HG02870 (cell line): ENCODE data around the gene FAM83E.
"Not testable (repeated sequence)": the region's sequence is repeated elsewhere in the genome, so short reads cannot be mapped to it uniquely, and the experiment has no call there.

Experiments
- ATAC-seq: cut with Tn5 transposase; IDR thresholded peaks from one replicate; pipeline ENCODE4 v1.9.1; 2021; ENCODE audit warnings: mild to moderate bottlenecking, moderate library complexity; ENCODE audit not compliant: unreplicated experiment

The FAM83E gene

DNA sequence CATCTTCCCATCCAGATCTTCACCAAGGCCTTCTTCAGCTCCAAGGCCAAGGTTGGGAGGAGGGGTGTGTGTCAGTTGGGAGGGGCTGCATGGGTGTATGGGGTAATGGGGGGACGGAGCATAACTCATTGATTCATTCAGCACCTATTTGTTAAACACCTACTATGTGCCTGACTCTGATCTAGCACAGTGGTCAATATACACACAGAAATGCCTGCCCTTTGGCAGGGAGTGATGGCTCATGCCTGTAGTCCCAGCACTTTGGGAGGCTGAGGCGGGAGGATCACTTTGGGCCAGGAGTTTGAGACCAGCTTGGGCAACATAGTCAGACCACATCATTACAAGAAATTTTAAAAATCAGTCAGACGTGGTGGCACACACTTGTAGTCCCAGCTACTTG, 27.5 kb downstream of the FAM83E start:
- ATAC-seq = no peak

DNA sequence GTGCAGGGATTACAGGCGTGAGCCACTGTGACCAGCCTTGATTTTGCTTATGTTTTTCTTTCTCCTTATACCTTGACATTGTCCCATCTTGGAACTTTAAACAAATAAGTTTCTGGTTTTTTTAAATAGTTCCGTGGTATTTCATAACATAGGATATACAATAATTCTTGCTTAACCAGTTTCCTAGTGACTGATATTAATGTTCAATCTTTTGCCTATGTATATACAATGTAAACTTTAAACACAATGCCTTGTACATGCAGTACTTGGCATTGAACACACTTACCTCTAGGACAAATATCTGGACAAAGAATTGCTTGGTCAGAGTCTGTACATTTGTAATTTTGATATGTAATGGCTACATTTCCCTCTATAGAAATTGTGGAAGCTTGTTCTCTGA, 32.7 kb downstream of the FAM83E start:
- ATAC-seq = no peak

DNA sequence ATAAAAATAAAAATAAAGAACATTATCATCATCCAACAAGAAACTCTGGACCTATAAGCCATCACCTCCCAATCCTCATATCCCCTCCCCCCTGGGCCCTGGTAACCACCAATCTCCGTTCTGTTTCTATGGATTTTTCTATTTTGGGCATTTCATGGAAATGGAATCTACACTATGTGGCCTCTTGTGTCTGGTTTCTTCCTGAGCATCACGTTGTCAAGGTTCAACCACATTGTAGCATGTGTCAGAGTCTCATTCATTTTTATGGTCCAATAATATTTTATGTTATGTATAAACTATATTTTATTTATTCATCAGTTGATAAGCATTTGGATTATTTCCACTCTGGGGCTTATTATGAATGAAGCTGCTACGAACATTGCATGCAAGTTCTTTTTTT, 36.0 kb downstream of the FAM83E start:
- no peak for ATAC-seq

DNA sequence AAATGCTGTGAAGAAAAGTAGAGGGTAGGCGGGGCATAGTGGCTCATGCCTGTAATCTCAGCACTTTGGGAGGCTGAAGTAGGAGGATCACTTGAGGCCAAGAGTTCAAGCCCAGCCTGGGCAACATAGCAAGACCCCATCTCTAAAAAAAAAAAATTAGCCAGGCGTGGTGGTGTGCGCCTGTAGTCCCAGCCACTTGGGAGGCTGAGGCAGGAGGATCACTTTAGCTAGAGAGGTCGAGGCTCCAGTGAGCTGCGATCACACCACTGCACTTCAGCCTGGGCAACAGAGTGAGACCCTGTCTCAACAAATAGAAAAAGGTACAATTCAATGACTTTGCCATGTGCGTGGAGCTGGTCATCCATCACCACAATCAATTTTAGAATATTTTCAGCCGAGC, 37.0 kb downstream of the FAM83E start:
- ATAC-seq = not testable (repeated sequence)

DNA sequence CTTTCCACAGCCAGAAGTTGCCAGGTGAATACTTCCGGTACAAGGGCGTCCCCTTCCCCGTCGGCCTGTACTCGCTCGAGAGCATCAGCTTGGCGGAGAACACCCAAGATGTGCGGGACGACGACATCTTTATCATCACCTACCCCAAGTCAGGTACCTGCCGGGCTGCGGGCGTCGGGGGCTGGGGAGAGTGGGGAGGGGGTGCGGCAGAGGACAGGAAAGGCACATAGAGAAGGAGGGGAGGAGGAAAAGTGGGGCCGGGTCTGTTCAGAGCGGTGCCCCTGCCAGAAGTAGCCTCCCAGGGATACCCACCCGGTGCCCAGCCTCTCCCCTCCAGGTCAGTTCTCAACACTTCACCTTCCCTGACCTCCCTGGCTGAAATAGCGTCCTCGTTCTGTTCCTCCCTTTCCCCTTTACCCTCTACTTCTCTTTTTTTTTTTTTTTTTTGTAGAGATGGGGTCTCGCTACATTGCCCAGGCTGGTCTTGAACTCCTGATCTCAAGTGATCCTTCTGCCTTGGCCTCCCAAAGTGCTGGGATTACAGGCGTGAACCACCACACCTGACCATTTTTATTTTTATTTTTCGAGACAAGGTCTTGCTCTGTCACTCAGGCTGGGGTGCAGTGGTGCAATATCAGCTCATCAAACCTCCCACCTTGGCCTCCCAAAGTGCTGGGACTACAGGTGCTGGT, 38.8 kb downstream of the FAM83E start:
- no peak for ATAC-seq

DNA sequence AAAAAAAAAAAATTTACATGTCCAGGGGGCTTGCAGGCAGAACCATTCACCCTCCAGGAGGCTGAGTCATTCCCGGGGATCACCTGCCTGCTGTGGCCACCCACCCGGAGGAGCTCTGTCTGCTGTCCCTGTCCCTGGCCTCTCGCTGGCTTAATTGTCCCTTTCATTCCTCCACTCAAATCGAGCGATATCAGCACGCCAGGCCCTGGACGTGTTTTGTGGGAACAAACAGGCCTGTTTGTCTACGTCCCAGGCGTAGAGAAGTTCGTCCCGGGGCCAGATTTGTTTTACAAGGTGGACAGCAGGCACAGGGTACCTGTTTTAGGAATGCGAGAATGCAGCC, 41.7 kb downstream of the FAM83E start:
- ATAC-seq = no peak

DNA sequence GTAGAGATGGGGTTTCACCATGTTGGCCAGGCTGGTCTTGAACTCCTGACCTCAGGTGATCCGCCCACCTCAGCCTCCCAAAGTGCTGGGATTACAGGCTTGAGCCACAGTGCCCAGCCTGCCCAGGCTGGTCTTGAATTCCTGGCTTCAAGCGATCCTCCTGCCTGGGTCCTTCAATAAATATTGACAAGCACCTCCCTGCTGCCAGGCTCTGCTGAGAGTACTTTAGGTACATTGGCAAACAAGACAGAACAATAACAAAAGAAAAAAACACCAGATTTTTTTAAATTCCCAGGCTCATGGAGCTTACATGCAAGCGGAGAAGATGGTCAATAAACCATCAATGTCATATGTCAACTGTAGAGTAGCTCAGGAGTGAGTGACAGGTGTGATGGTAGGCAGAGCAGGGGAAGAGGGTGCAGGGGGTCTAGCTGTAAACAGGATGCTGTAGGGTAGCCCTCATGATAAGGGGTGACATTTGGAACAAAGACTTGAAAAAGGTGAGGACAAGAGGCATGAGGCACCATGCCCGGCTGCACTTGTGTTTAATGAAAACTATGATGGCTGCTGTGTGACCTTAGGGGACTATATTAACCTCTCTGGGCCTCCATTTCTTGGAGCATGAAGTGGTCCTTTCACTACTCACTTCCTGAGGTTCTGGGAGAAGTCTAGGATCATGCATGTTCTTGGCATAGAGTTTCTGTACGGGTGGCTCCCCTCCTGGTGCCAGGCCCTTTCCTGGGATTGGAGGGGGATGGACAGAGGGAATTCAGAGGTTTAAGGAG, 43.3 kb downstream of the FAM83E start:
- no peak for ATAC-seq

DNA sequence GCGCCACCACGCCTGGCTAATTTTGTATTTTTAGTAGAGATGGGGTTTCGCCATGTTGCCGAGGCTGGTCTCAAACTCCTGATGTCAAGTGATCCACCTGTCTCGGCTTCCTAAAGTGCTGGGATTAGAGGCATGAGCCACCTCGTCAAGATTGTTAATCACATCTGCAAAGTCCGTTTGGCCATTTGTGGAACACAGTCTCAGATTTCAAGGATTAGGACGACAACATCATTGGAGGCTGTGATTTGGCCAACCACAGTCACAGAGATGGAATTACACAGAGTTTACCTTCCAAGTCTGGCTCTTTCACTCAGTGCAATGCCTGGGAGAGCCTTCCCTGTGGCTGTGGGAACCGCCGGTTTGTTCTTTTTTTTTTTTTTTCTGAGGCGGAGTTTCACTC, 45.1 kb downstream of the FAM83E start:
- ATAC-seq = no peak

DNA sequence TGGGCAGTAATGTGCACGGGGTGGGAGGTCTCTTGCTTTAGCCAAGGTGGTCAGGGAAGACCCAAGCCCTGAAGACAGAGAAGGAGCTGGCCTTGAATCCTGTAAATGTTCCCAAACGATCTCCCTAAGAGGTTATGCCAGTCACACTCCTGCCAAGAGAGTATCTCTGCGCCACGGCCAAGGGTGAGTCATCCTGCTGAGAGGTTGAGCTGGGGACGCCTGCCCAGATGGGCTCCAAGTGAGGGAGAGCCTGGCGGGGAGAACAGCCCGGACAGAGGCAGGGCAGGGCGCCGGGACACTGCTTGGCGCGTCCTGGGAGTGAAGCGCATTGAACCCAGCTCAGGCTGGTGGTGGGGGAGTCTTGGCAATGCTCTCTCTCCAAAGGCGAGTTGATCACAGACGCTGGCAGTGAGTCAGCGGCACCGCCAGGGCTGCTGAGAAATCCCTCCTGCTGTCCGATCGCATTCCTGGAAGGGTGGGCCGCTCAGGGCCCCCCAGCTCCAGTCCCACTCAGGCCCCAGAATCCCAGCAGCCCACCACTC, 46.5 kb downstream of the FAM83E start:
- no peak for ATAC-seq

DNA sequence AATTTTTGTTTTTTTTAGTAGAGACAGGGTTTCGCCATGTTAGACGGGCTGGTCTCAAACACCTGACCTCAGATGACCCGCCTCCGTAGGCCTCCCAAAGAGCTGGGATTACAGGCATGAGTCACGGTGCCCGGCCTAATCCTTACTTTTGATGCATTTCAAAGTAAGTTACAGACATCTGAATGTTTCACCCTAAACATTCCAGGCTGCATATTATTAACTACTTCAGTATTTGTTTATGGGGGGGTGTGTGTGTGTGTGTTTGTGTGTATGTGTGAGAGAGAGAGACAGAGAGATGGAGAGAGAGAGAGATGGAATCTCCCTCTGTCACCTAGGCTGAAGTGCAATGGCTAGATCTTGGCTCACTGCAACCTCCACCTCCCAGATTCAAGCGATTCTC, 49.8 kb downstream of the FAM83E start:
- ATAC-seq = no peak
